Inflammatory macrophage (primary cell): ENCODE data around the gene FARP1.
"Not testable (repeated sequence)": the region's sequence is repeated elsewhere in the genome, so short reads cannot be mapped to it uniquely, and the experiment has no call there.

Experiments
- DNase-seq, 2 donors: peaks; one replicate each; pipeline ENCODE4 v3.0.0-alpha.2; 2020 to 2022

FARP1 gene

DNA sequence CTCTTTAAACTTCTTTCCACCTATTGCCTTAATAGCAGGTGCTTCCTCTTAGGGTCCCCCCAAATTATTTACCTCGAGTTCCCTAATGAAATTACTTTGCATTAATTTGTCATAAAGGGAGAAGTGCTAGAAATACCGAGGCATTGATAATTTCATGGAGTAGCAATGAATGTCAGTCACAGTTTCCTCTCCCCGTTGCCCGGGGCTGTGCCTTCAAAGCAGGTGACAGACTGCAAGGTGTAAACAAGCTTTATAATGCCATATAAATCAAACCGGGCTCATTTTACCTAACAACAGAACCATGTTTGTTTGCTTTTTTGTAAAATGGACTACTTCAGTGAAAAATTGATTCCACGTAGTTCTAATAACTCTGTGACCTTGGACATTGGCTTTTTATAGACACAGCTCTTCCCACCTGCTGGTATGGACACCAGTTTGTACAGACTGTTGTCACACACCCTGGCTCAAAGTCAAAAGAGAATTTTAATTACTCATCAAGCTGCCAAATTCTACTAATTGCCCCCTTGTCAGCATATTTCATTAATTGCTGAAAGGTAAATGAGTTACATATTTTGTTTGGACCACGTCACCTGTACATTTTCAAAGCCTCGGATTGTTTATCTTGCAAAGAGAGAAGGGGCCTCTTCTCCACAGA is 262.9 kb downstream of the FARP1 start:
- no peak for DNase-seq

DNA sequence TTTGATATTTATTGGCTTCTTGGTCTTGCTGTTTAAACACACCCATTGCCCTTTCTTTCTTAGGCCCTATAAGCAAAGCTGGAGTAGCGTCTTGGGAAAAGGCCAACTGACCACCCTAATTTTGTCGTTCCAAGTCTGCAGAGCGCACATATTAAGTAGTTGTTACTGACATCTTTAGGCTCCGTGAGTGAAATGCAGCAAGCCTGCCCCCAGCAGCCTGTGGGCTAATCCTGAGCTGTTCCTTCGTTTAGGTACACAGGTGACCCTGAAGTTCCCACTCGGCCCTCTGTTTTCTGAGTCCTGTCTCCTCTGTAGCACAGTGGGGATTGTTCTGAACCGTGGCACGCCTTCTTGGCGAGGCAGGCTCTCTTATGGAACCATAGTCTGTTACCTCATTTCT is 263.5 kb downstream of the FARP1 start:
- DNase-seq, result no peak

DNA sequence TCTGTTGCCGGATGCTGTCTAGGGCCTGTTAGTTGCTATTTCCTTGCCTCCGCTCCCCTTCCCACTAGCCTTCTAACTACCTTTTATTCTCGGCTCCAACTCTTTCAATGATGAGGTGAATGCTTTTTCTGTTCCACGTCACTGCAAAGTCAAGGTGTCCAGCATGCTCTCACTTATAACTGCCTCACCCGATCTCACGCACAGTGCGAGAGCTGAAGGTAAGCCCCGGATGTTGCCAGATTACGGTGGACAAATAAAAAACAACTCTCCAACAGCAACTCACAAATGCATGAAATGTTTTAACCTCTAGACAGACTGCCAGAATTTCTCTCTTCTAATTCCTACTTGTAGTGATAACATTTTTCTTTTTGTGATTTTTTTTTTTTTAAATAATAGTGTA is 264.1 kb downstream of the FARP1 start:
- DNase-seq, result no peak

- no peak for DNase-seq
Observed at GRCh38 chr13:98407575-98407974, 264.7 kb downstream of the FARP1 start.

DNA sequence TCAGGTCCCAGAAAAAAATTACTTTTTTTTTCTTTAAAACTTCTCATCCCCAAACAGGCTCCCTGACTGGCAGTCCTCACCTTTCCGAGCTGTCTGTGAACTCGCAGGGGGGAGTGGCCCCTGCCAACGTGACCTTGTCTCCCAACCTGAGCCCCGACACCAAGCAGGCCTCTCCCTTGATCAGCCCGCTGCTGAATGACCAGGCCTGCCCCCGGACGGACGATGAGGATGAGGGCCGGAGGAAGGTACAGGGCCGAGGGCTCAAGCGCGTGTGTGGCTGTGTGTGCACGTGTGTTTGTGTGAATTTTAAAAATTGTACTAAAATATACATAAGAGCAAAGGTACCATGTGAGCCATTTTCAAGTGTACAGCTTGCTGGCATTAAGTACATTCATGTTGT is 266.4 kb downstream of the FARP1 start:
- no peak for DNase-seq

GRCh38 chr13:98410612-98411011 is 267.7 kb downstream of the FARP1 start:
- DNase-seq, result no peak

GRCh38 chr13:98411013-98411412 is 268.1 kb downstream of the FARP1 start:
- DNase-seq, result no peak

DNA sequence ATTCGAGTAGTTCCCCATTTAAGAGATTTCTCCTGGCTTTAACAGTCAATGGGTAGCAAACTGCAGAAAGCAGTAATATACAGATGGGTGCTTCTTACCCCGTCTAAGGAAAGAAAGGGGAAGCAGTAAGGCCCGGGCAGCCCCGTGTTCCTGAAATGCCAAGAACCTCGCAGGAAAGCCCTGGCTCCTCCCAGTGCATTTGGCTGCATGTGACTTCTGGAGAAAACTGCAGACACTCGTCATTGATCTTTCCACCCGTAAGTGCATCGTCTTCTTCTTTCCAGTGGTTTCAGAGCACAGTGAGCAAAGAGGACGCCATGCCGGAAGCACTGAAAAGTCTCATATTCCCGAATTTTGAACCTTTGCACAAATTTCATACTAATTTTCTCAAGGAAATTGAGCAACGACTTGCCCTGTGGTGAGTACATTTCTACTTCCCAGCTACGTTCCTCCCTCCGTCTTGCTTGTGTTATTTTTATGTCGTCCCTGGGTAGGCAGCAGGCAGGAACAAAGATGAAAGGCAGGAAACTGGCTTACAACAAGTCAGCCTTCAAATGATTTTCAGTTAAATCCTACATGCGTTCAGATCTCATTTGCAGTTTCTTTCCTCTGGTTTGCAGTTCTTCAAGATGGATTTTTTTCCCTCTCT is 268.8 kb downstream of the FARP1 start:
- DNase-seq, result peak; percentile 71 to 77

DNA sequence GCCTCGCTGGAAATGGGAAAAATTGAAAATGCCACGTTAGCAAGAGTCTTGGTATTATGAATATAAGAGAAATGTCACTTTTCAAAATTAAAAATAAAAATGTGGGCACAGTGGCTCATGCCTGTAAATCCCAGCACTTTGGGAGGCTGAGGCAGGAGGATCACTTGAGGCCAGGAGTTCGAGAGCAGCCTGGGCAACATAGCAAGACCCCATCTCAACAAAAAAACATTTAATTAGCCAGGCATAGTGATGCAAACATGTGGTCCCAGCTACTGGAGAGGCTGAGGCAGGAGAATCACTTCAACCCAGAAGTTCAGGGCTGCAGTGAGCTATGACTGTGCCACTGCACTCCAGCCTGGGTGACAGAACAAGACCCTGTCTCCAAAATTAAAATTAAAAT is 270.4 kb downstream of the FARP1 start:
- DNase-seq, result not testable (repeated sequence)

DNA sequence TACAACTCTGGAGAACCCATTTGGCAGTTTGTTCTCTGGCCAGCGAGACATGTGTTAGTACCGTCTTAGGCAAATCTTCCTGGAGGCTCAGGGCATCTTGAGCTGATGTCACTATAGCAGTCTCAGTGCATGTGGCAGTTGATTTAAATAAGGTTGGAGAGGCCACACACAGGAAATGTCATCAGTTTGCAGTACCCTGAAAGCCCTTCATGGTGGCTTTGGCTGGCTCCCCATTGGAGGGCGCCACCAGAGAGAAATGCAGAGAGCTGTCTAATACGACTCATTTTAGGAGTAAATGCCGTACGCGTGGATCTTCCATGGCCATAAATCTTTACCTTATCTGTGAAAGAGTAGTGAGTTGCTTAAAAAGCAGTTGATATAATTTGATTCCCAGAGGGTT is 270.9 kb downstream of the FARP1 start:
- DNase-seq, result no peak

- no peak for DNase-seq
Observed at GRCh38 chr13:98415326-98416070, 272.6 kb downstream of the FARP1 start.

GRCh38 chr13:98416408-98416807 is 273.5 kb downstream of the FARP1 start:
- no peak for DNase-seq

GRCh38 chr13:98419786-98420553 is 277.1 kb downstream of the FARP1 start:
- no peak for DNase-seq

GRCh38 chr13:98420554-98421175 is 277.8 kb downstream of the FARP1 start:
- DNase-seq, result no peak

DNA sequence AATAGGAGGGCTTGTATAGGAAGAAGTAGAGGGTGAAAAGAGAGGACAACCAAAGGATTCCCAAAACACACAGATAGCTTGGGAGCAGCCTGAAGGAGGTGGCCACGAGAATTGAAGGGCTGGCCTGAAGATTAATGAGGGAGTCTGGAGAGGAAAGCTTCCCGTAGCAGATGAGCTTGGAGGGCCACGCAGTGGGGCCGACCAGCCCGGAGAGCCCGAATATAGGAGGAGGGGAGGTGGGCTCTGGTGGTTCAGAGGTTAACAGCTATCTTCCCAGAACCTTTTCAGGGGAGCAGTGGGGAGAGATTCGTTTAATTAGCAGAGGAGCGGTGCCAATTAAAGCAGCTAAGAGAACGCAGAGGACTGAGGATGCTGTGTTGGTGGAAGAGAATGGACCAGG is 279.2 kb downstream of the FARP1 start:
- no peak for DNase-seq

GRCh38 chr13:98423417-98423816 is 280.5 kb downstream of the FARP1 start:
- DNase-seq, result no peak

GRCh38 chr13:98427331-98427995 is 284.6 kb downstream of the FARP1 start:
- DNase-seq, result no peak

DNA sequence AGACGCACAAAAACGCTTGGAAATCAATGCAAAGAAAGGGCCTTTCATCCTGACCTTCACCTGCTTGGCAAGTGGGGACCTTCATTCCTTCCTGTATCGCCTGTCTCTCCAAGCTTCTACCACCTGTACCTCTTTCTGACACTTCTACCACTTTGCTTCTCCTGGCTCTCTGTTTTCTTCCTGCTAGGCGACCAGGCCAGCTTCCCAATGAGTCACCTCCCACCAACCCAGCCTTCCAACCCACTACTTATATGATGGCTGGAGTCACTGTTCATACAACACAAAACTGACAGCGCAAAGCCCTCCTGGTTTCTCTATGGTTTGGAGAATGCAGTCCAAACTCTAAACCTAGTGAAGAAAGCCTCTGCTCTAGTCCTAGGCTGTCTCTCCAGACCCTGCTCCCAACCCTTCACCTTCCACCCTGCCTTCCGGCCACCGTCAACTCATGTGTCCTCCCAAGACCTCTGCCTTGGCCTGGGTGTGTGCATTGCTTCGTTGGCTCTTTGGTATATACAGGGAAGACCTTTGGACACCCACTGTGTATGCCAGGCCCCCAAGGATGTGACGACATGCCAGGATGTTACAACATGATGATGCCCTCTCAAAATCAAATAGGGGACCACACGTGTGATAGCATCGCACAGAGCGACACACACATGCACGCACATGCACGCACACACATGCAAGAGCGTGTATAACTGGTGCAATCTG is 285.5 kb downstream of the FARP1 start:
- no peak for DNase-seq

GRCh38 chr13:98429081-98429480 is 286.2 kb downstream of the FARP1 start:
- no peak for DNase-seq

DNA sequence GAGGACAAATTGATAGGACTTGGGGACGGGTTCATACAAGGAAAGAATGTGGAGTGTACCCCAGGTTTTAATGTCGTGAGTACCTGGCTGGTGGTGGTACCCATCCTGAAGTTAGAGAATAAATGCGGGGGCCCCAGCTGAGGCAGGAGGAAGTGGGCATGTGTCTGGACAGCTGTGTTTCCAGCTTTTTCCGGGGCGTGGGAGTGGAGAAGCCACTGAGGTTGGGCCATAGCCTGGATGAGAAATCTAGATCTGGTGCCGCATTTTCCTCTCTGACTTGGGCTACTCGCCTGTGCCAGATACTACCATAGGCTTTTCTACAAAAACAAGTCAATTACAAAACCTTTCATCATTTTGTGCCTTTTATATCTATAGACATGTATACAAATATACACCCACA is 286.6 kb downstream of the FARP1 start:
- no peak for DNase-seq

GRCh38 chr13:98429977-98430736 is 287.3 kb downstream of the FARP1 start:
- no peak for DNase-seq
